HCT116 (cell line): ENCODE measurements around the gene STK32C. TPM values are rescaled to one million over a fixed set of nuclear protein-coding genes. Genes with fewer than 3 reads are reported as not detected.

ENCODE experiments used
- ATAC-seq: fragments of 200-7000 bp; cut with Tn5 transposase; 2 replicates; pipeline ENCODE4 v1.9.1; 2020; ENCODE audit warnings: mild to moderate bottlenecking, moderate library complexity
- BruUV-seq: library from RNA; stranded (reverse); fragments of 400-500 nt; replicated peaks from 2 replicates; lab custom pipeline; 2021; lab: Mats Ljungman, UMichigan
- CTCF ChIA-PET: fragments of 300-600 bp; sonication (Branson Sonifier 250); formaldehyde crosslinking; loops from one replicate; lab custom pipeline; 2021; ENCODE audit warnings: antibody characterized with exemption; lab: Charles Lee
- POLR2A ChIA-PET: fragments of 300-600, 350-600 bp; sonication (Branson Sonifier 250); formaldehyde crosslinking; loops from one replicate; lab custom pipeline; 2021; ENCODE audit warnings: antibody characterized with exemption; lab: Charles Lee
- RAD21 ChIA-PET, 2 experiments: fragments of 300-600 bp; sonication (Branson Sonifier 250); formaldehyde crosslinking; loops; one replicate each; lab custom pipeline; 2023; ENCODE audit warnings: low total read pairs in 2 of 2; ENCODE audit not compliant: uncharacterized antibody in 2 of 2, unreplicated experiment in 2 of 2, low non-redundant PET in 1 of 2; lab: Charles Lee
- DNase-seq: peaks from one replicate; pipeline ENCODE4 v3.0.0-alpha.2; 2010; ENCODE audit warnings: low read depth, low spot score
- H2AFZ ChIP-seq: fragments of 200-600 bp; shearing (Covaris generic), sonication (generic); 2 replicates; pipeline ENCODE4 v1.6.1; 2017; ENCODE audit warnings: low read depth, mixed run types, mixed read lengths, antibody characterized with exemption, low read length; ENCODE audit not compliant: poor library complexity, severe bottlenecking
- H3K27ac ChIP-seq: 2 replicates; pipeline ENCODE4 v1.5.1; 2012; ENCODE audit warnings: low read depth, low read length
- H3K27me3 ChIP-seq: fragments of 200-600 bp; sonication (generic); 2 replicates; pipeline ENCODE4 v1.6.1; 2016; ENCODE audit warnings: mixed run types, low read length, mixed read lengths; ENCODE audit not compliant: insufficient read depth
- H3K36me3 ChIP-seq, 2 experiments: fragments of 200-500 bp in 1 of 2; fragments of 200-600 bp in 1 of 2; sonication (Bioruptor generic) in 1 of 2; sonication (generic) in 1 of 2; 2 replicates each; pipeline versions ENCODE4 v1.5.1 to v1.6.1; 2014 to 2016; ENCODE audit warnings: low read length in 2 of 2, inconsistent platforms in 1 of 2, mixed read lengths in 1 of 2, mixed run types in 1 of 2; ENCODE audit not compliant: insufficient read depth in 2 of 2, control insufficient read depth in 1 of 2
- H3K4me1 ChIP-seq, 2 experiments: fragments of 200-600 bp in 1 of 2; sonication (generic) in 1 of 2; 2 replicates each; pipeline versions ENCODE4 v1.5.1 to v1.6.1; 2012 to 2017; ENCODE audit warnings: low read length in 2 of 2, inconsistent platforms in 1 of 2, mild to moderate bottlenecking in 1 of 2, mixed read lengths in 1 of 2, mixed run types in 1 of 2, moderate library complexity in 1 of 2; ENCODE audit not compliant: insufficient read depth in 2 of 2, control insufficient read depth in 1 of 2
- H3K4me2 ChIP-seq: fragments of 200-600 bp; sonication (generic); 2 replicates; pipeline ENCODE4 v1.6.1; 2017; ENCODE audit warnings: mixed run types, low read length, mixed read lengths
- H3K4me3 ChIP-seq, 2 experiments: fragments of 200-600 bp in 1 of 2; sonication (generic) in 1 of 2; replicated peaks in 1 of 2; 2 replicates each; pipeline ENCODE4 v1.5.1; 2011 to 2016; ENCODE audit warnings: low read length in 2 of 2, control low read depth in 1 of 2, low read depth in 1 of 2, mild to moderate bottlenecking in 1 of 2, mixed read lengths in 1 of 2, mixed run types in 1 of 2
- H3K79me2 ChIP-seq: fragments of 200-600 bp; sonication (generic); 2 replicates; pipeline ENCODE4 v1.6.1; 2017; ENCODE audit warnings: mild to moderate bottlenecking, mixed run types, low read length, moderate library complexity, mixed read lengths; ENCODE audit not compliant: insufficient read depth
- H3K9ac ChIP-seq: fragments of 200-600 bp; sonication (generic); 2 replicates; pipeline ENCODE4 v1.6.1; 2016; ENCODE audit warnings: low read length, mixed read lengths
- H3K9me2 ChIP-seq: fragments of 200-600 bp; sonication (generic), shearing (Covaris generic); 2 replicates; pipeline ENCODE4 v1.6.1; 2017; ENCODE audit warnings: mixed run types, mild to moderate bottlenecking, moderate library complexity; ENCODE audit not compliant: insufficient read depth
- H3K9me3 ChIP-seq, 2 experiments: fragments of 200-500 bp in 1 of 2; fragments of 200-600 bp in 1 of 2; sonication (Bioruptor generic) in 1 of 2; sonication (generic) in 1 of 2; 2 replicates each; pipeline ENCODE4 v1.6.1; 2014 to 2017; ENCODE audit warnings: low read length in 2 of 2, mixed read lengths in 2 of 2, inconsistent platforms in 1 of 2, low read depth in 1 of 2, mild to moderate bottlenecking in 1 of 2, mixed run types in 1 of 2, moderate library complexity in 1 of 2; ENCODE audit not compliant: control insufficient read depth in 1 of 2, insufficient read depth in 1 of 2
- H4K20me1 ChIP-seq: fragments of 200-600 bp; sonication (generic), shearing (Covaris generic); 2 replicates; pipeline ENCODE4 v1.6.1; 2017; ENCODE audit warnings: mixed run types, mild to moderate bottlenecking, moderate library complexity; ENCODE audit not compliant: insufficient read depth
- CBX3 ChIP-seq: IDR thresholded peaks from 2 replicates; pipeline ENCODE4 v1.6.1; 2012; ENCODE audit warnings: low read depth
- CTCF ChIP-seq, 3 experiments: fragments of 200-600 bp in 1 of 3; sonication (generic) in 1 of 3; IDR thresholded peaks in 2 of 3; conservative IDR thresholded peaks in 1 of 3; 2 replicates each; pipeline ENCODE4 v1.5.1; 2012 to 2017; ENCODE audit warnings: low read depth in 2 of 3, low read length in 2 of 3, antibody characterized with exemption in 1 of 3, borderline replicate concordance in 1 of 3, control low read depth in 1 of 3, mild to moderate bottlenecking in 1 of 3, mixed read lengths in 1 of 3, mixed run types in 1 of 3, moderate library complexity in 1 of 3; ENCODE audit not compliant: insufficient read depth in 1 of 3
- EGR1 ChIP-seq: IDR thresholded peaks from 2 replicates; pipeline ENCODE4 v1.6.1; 2012; ENCODE audit warnings: low read depth
- EZH2phosphoT487 ChIP-seq: fragments of 200-600 bp; IDR thresholded peaks from 2 replicates; pipeline ENCODE4 v1.6.1; 2018; ENCODE audit warnings: antibody characterized with exemption, borderline replicate concordance
- FOSL1 ChIP-seq: IDR thresholded peaks from 2 replicates; pipeline ENCODE4 v1.6.1; 2012; ENCODE audit warnings: low read depth
- POLR2AphosphoS5 ChIP-seq: IDR thresholded peaks from 2 replicates; pipeline ENCODE4 v1.6.1; 2011; ENCODE audit warnings: mild to moderate bottlenecking, low read depth, low read length, moderate library complexity
- RAD21 ChIP-seq: IDR thresholded peaks from 2 replicates; pipeline ENCODE4 v1.6.1; 2012; ENCODE audit warnings: low read depth, mild to moderate bottlenecking
- SIN3A ChIP-seq: IDR thresholded peaks from 2 replicates; pipeline ENCODE4 v1.6.1; 2012; ENCODE audit warnings: low read depth
- SP1 ChIP-seq: IDR thresholded peaks from 2 replicates; pipeline ENCODE4 v1.6.1; 2012; ENCODE audit warnings: low read depth
- TCF7L2 ChIP-seq: IDR thresholded peaks from 2 replicates; pipeline ENCODE4 v1.7.0; 2011; ENCODE audit warnings: borderline replicate concordance, inconsistent platforms; ENCODE audit not compliant: insufficient read depth, insufficient read length; ENCODE audit errors: extremely low read depth
- intact Hi-C: fragments of 100-400 bp; cut with micrococcal nuclease; formaldehyde crosslinking; loops from 2 replicates; pipeline ENCODE4 v1.10.0; 2022
- total RNA-seq: library from RNA; stranded (reverse); gene quantifications from one replicate; pipeline ENCODE4 v1.2.1, GENCODE V29; 2021; ENCODE audit not compliant: unreplicated experiment
- TF ChIP-seq, protein P1 (sequence below): IDR thresholded peaks from 2 replicates; pipeline ENCODE4 v1.6.1; 2012

The STK32C gene
- total RNA-seq, 1 experiment from 2014 or later = 29.7 TPM

DNA sequence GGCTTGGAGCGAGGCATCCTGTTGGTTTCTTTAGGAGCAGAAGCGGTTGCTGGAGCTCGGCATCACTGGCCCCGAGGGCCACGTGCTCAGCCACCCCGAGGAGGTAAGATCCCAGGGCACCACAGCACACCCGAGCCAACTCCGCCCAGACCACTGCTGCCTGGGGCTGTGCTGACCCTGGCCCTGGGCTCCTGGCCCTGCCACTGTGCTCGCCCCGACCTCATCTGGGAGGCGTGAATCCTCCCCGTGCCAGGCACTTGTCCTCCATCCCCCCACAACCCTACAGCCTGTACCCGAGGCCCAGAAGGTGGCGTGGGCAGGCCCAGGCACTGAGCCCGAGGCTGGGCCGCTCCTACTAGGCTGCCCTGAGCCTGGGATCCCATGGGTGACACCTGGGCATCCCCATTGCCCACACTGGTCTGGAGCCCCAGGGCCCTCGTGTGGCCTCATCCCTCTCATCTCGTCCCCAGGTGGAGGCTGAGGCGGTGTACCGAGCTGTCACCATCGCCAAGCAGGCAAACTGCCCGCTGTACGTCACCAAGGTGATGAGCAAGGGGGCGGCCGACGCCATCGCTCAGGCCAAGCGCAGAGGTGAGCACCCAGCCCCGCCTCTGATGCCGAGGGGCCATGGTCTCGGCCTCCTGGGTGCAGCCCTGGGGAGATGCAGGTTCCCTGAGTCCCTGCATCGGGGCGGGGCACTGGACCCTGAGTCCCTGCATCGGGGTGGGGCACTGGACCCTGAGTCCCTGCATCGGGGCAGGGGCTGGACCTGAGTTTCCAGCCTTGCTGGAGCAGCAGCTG, 109.2 kb downstream of the STK32C start:
- CTCF ChIA-PET = no interaction called here
- ATAC-seq = no peak
- Histone ChIP-seq H3K4me2 (no peak overlapping the region), H3K27ac (no peak overlapping the region), H3K36me3 (no peaks in the 10 kb centered on the region), H2AFZ (no peak overlapping the region), H4K20me1 (no peaks in the 10 kb centered on the region), H3K4me1 (no peaks in the 10 kb centered on the region), H3K9me3 (no peaks in the 10 kb centered on the region), H3K9ac (no peak overlapping the region), H3K79me2 (no peaks in the 10 kb centered on the region), H3K4me3 (no peak overlapping the region), H3K27me3 (no peaks in the 10 kb centered on the region), H3K9me2 (no peaks in the 10 kb centered on the region)
- RAD21 ChIA-PET = no interaction called here
- intact Hi-C loops = no loop called here
- BruUV-seq = no TSS peak
- TF ChIP-seq CBX3 (no peak), FOSL1 (no peak), SIN3A (no peak), EGR1 (no peak), EZH2phosphoT487 (no peak), POLR2AphosphoS5 (no peak), TCF7L2 (no peak), CTCF (IDR thresholded peaks at IDR 0.05 in 2 of 3, conservative IDR thresholded peaks at IDR 0.05 in 1 of 3; ENCODE audit: borderline replicate concordance in 1 of 3, insufficient read depth in 1 of 3, low read depth in 2 of 3, low read length in 2 of 3) (no peak), SP1 (no peak), RAD21 (no peak)
- TF ChIP-seq, protein P1, sequence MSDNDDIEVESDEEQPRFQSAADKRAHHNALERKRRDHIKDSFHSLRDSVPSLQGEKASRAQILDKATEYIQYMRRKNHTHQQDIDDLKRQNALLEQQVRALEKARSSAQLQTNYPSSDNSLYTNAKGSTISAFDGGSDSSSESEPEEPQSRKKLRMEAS = no peak
- POLR2A ChIA-PET = no interaction called here
- DNase-seq = no peak
